GM21423 (cell line): ENCODE results near the gene FAM3D.

Source experiments
- ATAC-seq: cut with Tn5 transposase; IDR thresholded peaks from one replicate; pipeline ENCODE4 v1.9.1; 2021; ENCODE audit warnings: mild to moderate bottlenecking, moderate library complexity; ENCODE audit not compliant: unreplicated experiment

FAM3D gene

DNA sequence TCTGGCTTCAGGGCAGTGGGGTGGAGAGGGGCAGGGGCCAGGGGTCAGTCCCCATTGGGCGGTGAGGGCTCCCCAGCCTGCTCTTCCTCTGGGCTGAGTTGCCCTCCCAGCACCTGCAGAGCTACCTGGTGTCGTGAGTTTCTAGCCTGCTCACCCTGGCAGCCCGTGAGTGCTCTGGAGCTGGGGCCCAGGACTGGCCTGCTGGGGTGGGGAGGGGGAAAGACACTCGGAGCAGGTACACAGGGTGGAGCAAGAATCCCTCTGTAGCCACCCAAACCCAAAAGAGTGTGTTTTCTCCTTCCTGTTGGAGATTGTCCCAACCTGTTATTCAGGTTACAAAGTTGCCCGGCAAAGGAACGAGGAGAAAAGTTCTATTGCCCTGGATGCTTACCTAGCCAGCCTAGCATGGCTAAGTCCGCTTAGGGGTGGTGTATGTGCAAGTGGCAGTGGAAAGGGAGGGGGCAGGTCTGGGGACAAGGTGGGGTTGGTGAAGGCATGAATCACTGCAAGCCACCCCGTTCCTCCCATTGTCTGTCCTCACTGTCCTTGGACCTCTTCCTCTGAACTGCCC is 8.9 kb downstream of the FAM3D start:
- ATAC-seq: no peak

DNA sequence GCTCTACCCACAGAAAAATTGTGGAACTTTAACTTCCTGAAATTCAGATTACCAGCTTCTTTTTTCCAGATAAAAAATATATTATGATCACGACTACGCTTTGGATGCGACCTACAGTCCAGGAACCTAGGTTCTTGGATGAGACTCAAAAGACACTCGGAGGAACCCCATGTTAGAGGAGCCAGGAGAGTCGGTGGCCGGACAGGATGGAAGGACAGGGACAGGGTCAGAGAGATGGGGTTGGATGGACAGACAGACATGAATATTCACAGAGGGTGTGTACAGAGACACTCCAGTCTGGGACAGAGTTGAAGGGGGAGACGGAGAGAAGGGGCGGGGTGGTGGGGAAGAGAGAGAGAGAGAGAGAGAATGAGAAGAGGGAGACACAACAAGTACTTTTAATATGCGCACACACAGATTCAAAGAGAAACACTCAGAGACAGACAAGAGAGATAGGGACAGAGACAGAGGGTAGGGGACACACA is 9.5 kb downstream of the FAM3D start:
- no peak for ATAC-seq

DNA sequence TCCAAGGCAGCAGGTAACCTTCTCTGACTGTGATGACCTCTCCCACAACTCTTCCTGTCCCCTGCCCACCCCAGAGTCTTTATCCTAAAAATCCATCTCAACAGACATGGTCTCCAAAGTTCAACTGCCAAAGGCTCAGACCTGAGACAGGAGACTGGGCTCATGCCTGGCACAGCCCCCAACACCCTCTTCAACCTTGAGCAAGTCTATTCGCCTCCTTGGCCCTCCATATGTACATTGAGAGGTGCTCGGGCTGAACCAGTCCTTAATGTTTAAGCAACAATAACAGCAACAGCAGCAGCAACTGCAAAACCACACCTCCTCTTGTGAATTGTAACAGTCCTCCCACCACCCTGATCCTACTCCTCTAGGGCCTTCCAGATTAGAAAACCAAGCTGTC is 9.9 kb downstream of the FAM3D start:
- no peak for ATAC-seq

DNA sequence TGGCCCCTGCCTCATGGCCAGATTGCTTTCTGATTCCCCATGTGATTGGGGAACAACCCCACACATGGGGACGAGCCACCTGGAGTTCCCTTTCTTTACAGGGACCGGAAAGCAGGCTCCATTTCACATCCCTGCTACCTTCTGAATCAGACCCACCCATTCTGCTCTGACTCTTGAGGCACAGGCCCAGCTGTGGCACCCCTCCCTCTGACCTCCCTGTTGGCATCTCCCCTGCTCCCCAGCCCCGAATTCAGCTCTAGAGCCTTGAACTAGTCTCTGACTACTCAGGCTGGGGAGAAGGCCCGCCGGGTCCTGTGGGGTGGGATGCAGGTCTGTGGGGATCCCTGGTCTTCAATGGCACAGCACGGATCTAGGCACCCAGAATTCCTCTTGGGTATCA is 12.1 kb downstream of the FAM3D start:
- no peak for ATAC-seq

DNA sequence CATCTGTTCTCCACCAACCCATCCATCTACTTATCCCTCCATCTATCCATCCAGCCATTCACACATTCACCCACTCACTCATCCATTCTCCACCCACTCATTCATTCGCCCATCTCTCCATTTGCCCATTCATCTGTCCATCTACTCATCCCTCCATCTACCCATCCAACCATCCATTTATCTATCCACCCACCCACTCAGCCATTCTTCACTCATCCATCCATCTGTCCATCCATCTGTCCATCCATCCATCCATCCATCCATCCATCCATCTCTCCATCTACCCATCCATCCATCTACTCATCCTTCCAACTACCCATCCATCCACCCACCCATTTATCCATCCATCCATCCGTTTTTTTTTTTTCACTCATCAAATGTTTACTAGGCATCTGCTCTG is 13.9 kb downstream of the FAM3D start:
- ATAC-seq: no peak

DNA sequence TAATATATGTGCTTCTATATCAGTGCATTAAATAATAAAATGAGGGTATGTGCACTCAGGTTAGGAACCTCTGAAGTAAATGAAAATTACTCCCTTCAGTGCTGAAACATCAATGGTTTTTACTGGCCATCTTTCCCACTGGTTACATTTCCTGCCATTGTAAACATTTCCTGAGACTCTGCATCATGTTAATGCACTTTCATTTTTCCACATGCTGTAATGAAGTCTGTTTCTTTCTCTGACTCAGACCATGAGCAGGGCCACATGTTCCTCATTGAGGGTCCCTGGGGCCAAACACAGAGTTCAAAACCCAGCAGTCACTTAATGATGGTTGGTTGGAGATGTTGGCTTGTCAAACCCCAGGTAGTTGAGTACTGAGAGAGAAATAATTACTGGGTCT is 15.3 kb downstream of the FAM3D start:
- no peak for ATAC-seq

DNA sequence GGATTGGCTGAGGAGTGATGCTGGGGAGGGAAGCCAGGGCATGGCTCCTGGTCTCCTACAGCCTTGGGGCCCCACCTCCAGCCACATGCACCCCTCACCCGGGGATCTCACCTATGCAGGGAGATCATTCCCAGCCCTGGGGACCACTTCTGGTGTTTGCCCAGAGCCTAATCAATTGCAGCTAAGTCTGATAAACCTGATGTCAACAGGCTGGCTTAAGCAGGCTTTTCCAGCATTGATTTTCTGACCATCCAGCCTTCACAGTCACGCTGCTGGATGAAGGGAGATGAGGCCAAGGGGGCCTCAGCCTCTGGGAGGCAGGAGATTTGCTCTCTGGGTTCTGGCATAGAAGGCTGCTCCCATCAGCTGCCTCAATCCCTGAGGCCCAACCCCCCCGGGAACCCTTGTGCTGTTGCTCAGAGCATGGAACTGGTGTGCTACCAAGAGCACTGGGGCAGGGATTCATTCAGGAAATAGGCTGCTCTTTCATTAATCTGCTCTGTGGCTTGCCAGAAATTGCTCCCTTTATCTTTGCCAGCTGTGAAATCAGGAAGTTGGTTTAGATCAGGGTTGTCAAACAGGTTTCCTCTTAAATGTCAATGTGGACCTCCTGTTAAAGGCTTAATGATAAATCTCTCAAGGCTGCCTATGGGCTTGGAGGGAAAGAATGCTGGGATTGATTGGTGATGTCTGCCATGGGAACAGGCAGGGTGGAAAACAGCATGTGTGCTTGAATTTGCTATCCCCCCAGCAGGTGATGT is 19.0 kb downstream of the FAM3D start:
- ATAC-seq: no peak

DNA sequence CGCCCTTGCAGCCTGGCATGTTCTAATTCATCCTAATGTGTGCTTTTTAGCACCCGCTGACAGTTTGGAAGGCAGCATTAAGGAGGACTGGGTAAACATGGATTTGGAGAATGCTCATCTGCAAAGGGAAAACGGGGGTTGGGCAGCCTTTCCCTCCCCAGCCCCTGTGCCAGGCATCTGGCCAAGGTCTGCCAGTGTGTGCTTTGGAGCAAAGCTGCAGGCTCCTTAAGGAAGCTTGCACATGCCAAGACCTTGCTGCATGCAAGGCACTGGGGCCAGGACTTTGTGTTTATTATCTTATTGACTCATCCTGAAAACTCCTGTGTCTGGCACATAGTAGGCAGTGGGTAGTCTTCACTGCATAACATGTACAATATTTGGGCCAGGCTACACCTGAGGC is 20.1 kb downstream of the FAM3D start:
- no peak for ATAC-seq

DNA sequence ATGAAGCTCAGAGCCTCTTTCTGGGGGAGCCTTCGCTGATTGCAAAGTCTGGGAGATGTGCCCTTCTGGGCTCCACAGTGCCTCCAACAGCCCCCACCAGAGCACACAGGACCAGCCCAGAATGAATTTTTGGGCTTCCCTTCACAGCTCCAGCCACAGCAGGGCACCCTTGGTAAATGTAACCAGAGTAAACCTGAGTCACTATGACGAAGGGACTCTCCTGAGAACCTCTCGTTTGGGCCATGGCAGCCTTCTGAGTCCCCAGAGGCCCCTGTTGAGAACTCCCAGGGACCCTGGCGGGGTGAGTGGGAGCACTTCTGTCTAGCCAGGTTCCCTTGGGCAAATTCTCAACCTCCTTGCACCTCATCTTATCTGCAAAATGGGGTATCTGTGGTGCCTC is 20.8 kb downstream of the FAM3D start:
- no peak for ATAC-seq

DNA sequence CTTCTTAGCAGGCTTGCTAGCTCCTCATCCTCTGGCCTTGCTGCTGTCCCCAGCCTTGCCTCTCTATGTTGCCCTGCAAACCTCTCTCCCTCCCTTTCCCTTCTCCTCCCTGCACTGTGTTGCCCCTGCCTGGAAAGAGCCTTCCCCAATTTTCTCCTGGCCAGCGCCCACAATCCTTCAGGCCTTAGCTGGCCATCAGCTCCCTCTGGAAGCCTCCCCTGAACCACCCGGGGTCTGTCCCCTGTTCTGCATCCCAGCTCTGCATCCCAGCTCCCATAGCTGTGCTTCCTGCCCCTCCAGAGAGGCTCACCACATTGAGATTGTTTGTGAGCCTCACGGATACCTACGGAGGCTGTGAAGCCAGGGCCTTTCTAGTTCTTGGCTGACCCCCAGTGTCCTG is 23.7 kb downstream of the FAM3D start:
- ATAC-seq: no peak

DNA sequence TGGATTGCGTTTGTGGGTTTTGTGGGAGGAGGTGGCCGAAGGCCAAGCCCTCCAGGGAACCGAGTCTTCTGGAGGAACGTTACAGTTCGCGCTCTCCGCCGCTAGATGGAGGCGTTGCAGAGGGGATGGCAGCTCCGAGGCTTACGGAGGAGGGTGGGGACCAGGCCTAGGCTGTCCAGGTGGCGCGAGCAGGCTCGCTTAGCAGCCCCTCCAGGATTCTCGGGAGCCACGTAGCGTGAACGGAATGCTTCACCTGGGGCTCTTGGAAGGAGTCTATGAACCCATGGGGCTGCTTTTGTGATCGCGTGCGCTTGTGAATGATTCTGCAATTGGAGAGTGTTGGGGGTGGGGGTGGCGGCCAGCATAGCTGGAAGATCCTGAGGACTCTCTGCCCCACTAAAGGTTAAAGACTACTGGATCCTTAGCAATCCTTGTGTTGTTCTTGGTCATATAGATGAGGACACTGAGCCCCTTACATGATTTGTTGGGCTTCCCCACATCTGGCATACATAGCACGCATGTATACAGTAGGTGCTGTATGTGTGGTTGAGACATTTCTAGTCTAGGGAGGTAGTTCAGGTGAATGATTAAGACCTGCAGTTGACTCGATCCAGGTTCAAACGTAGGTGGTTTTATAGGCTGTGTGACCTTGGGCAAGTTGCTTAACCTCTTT is 25.7 kb downstream of the FAM3D start:
- ATAC-seq: no peak

DNA sequence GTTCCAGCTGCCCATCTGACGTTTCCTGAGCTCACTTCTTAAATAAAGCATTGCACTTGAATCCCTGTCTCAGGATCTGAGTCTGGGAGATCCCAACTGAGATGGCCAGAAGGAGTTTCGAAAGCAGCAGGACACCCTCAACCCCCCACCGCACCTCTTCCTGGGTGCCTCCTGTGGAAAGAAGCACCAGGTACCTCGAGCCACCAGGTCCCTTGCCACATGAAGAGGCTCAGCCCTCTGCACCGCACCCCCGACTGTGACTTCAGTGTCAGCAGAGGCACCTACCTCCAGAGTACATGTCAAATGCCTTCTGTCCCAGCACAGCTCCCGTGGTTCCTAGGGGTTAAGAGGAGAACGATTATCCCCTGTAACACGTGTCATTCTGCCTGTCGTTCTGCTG is 26.7 kb downstream of the FAM3D start:
- ATAC-seq: no peak

DNA sequence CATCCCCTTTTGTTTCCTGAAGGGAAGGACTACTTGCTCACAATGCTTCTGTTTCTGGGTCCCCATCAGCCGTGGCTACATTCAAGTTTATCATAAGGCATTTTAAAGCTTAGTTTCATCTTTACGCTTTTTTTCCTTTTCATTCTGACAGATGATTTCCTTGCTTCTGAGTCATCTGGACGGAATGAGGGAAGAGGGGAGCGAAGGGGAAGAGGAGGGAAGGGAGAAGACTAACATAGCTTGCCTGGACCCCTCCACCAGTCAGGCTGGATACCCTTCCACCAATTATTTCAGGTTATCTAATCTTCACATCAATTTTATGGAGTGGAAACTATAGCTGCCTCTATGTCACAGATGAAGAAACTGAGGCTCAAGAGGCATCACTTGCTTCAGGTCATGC is 27.6 kb downstream of the FAM3D start:
- no peak for ATAC-seq

DNA sequence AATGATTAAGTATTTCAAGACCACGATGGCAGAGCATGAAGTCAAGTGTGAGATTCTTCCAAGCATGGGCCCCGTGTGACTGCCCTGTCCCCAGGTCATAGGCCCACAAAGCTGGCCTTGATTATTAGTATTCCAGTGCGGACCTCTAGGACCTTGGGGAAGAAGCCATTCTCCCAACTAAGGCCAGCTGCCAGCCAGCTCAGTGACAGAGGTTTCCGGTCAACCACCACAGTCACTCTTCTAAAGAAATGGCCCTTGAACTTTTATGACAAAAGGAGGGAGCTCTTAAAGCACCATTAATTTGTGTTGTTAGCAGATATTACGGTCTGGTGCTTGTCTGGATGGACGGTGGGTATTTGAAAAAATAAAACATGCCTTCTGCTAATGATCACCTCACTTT is 28.0 kb downstream of the FAM3D start:
- ATAC-seq: no peak

DNA sequence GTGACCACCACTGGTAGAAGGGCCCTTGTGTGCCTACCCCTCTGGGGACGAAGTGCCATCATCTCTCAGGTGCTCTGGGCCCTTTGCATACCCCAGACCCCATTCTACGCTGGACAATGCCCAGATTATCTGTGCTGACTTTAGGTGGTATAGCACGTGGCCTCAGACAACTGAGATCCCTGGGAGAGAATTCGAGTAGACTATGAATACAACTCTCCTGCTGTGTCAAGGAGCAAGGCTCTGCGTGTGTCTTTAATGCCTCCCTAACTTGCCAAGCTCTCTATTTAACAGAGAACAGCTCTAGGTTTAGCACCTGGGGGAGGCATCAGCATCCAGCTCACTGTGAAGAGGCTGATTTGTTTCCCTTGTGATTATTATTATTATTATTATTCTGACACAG is 29.1 kb downstream of the FAM3D start:
- no peak for ATAC-seq

DNA sequence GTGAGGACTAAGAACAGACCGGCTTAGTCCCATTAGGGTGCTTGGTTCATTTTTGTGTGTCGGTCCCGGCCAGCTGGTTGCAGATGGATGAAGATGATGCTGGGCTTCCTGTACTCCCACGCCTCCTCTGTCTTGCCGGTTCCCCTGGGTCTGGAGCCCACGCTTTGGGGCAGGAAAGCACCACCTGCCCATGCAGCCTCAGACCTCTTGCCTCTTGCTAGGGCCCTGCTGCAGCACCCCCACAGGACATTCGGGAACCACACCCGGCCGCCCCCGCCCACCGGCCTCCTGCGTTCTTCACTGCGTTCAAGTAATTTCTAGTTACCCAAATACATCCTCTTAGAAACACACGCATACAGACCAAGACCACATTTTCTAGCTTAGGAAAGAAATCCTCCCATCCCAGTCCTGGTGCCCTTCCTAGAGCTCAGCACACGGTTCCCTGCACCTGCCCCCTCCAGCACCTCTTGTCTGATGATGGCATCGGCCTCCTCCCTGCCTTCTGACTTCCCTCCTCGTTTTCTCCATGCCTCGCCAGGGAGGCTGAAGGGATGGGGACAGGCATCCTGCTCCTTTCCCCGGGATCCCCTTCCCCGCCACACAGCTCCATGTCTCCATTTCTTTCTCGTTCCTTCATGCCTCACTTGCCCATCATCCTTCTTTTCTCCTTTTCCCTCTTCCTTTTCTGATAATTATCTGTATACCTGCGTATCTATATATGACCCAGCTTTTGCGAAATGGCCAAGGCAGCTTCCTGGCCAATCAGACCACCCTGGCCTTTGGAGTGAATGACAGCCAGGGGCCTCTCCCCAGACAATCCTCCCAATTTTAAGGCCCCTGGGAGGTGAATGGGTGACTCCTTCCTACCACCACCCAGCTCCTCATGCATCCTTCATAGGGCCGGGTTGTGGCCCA is 30.9 kb downstream of the FAM3D start:
- ATAC-seq: no peak

DNA sequence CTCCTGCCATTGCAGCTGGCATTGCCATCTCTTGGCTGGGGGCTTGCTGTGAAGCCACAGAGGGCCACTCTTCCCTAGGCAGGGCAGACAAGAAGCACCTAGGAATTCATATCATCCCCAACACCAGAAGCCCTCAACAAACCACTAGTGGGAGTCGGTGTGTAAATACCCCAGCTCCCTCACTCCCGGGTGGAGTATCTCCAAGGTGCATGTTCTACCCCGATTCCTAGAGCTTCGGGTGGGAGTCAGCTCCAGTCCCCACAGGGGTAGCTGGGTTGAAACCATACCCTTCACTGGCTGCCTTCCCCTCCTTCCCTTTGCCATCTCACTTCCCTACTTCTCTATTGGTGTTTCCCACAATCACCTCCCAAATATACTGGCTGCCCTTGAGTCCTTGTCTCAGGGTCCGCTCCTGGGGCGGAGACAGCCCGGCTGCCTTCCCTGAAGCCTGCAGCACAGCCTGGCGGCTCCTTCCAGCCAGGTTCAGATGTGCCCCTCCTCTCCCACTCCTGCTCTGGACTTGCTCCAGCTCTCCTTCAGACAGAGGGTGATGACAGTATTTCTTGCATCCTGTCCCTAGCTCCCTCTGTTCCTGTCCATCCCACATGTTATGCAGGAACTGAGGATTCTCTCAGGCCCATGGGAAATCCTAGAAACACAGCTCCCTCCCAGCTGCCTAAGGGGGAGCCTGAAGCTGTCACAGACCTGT is 33.3 kb downstream of the FAM3D start:
- ATAC-seq: no peak

DNA sequence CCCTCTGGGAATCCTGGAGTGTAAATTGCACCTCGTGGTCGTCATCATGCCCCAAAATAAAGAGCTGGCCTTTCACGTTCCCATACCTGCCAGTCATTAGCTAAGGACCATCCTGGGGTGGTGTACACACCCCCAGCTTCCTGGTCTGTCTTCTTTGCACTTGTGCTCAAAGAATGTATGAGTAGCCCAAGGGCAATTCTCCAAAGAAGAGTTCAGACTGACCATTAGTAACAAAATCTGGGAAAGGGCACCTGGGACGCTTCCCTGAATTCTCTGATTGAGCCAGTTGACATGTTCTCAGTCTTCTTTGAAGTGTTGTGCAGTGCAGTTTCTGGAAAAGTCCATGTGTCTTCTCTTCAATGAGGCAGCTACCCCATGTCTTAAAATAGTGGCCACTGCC is 34.8 kb downstream of the FAM3D start:
- no peak for ATAC-seq

DNA sequence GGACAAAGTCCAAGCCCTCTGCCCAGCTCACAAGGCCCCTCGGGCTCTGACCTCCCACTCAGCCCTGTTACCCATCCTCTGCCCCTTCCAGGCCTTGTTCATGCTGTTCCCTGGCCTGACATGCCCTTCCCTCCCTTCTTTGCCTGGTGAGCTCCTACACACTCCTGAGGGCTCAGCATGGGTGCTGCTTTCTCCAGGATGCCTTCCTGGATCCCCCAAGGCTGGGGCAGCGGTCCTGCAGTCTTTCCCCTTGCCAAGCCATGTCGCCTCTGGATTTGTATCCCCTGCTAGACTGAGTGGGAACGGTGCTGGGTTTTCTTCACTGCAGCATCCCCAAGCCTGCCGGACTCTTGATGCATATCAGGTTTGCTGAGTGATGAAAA is 35.9 kb downstream of the FAM3D start:
- no peak for ATAC-seq

DNA sequence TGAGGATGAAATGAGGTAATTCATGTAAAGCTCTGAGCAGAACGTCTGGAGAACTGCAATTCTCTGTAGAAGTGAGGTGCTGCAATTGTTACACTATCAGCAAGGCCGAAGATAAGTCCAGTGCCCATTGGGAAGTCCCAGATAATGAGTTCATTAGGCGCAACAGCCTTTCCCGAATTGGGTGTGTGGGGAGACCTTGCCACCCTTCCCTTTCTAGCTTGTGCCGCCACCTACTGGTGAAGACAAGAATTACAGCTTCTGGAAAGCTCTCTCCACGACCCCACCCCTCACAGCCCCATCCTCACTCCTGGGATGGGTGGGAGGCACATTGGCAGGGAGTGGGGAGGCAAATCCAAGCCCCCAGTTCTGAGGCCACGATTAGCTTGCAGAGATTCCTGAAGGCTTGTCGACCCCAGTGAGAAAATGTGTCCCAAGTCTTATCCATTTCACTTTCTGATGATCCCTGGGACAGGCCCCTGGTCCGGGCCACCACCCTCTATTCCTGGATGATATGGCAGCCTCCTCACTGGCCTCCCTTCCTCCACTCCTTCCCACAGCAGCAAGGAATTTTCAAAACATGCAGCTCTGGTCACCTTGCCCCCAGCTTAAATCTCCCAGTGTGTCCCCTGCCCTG is 36.4 kb downstream of the FAM3D start:
- no peak for ATAC-seq
